Fibroblast of lung (primary cell): ENCODE results near the gene CIART. TPM values are rescaled to one million over a fixed set of nuclear protein-coding genes. Genes with fewer than 3 reads are reported as not detected.

Experiments used
- DNase-seq, 2 donors: peaks; one replicate each; pipeline versions ENCODE4 v3.0.0 to v3.0.0-alpha.2; 2010; ENCODE audit warnings: low read depth in 2 of 2
- H2AFZ ChIP-seq: 2 replicates; pipeline ENCODE4 v1.5.1; 2012; ENCODE audit warnings: low read length, control low read depth, inconsistent platforms
- H3K27ac ChIP-seq: 2 replicates; pipeline ENCODE4 v1.5.1; 2011; ENCODE audit warnings: low read length, control low read depth; ENCODE audit not compliant: insufficient read depth
- H3K27me3 ChIP-seq: 2 replicates; pipeline ENCODE4 v1.5.1; 2011; ENCODE audit warnings: mild to moderate bottlenecking, low read length; ENCODE audit not compliant: control insufficient read depth, insufficient read depth
- H3K36me3 ChIP-seq: 2 replicates; pipeline ENCODE4 v1.5.1; 2011; ENCODE audit warnings: low read length; ENCODE audit not compliant: control insufficient read depth, insufficient read depth
- H3K4me1 ChIP-seq: 2 replicates; pipeline ENCODE4 v1.5.1; 2011; ENCODE audit warnings: low read length; ENCODE audit not compliant: control insufficient read depth, insufficient read depth; ENCODE audit errors: extremely low read depth
- H3K4me2 ChIP-seq: 2 replicates; pipeline ENCODE4 v1.5.1; 2011; ENCODE audit warnings: low read length, control low read depth; ENCODE audit not compliant: insufficient read depth; ENCODE audit errors: extremely low read depth
- H3K4me3 ChIP-seq, 4 experiments: fragments of 200-600 bp in 1 of 4; sonication (generic) in 1 of 4; replicated peaks in 1 of 4; 2 replicates each; pipeline ENCODE4 v1.5.1; 2011 to 2016; ENCODE audit warnings: low read length in 4 of 4, low read depth in 3 of 4, mild to moderate bottlenecking in 3 of 4, control low read depth in 2 of 4, inconsistent platforms in 1 of 4, mixed read lengths in 1 of 4; ENCODE audit not compliant: insufficient read depth in 1 of 4; ENCODE audit errors: control extremely low read depth in 1 of 4
- H3K79me2 ChIP-seq: 2 replicates; pipeline ENCODE4 v1.5.1; 2012; ENCODE audit warnings: mild to moderate bottlenecking, low read length, inconsistent platforms; ENCODE audit not compliant: control insufficient read depth, insufficient read depth
- H3K9ac ChIP-seq: 2 replicates; pipeline ENCODE4 v1.5.1; 2011; ENCODE audit warnings: mild to moderate bottlenecking, low read length, control low read depth; ENCODE audit not compliant: insufficient read depth
- H3K9me3 ChIP-seq: 2 replicates; pipeline ENCODE4 v1.5.1; 2012; ENCODE audit warnings: low read depth, low read length; ENCODE audit not compliant: control insufficient read depth, insufficient read depth
- H4K20me1 ChIP-seq: 2 replicates; pipeline ENCODE4 v1.5.1; 2011; ENCODE audit warnings: low read length; ENCODE audit not compliant: control insufficient read depth, insufficient read depth; ENCODE audit errors: extremely low read depth
- CTCF ChIP-seq, 2 donors: IDR thresholded peaks in 1 of 2; conservative IDR thresholded peaks in 1 of 2; 1 replicate in 1 of 2; 2 replicates in 1 of 2; pipeline ENCODE4 v1.5.1; 2011 to 2012; ENCODE audit warnings: low read length in 2 of 2, control low read depth in 1 of 2, inconsistent platforms in 1 of 2, low read depth in 1 of 2, mild to moderate bottlenecking in 1 of 2
- EZH2 ChIP-seq: IDR thresholded peaks from 2 replicates; pipeline ENCODE4 v1.5.1; 2012; ENCODE audit warnings: low read length, control low read depth, mild to moderate bottlenecking; ENCODE audit errors: missing control alignments
- polyA plus RNA-seq, 2 donors: library from polyadenylated mRNA; depleted of rRNA in 1 of 2; stranded (reverse) in 1 of 2; unstranded in 1 of 2; fragments of >200 nt; gene quantifications; 2 replicates each; pipeline ENCODE4 v1.2.1, GENCODE V29; 2011 to 2012; ENCODE audit warnings: missing spikeins in 1 of 2
- total RNA-seq: library from RNA; depleted of rRNA; stranded (reverse); fragments of >200 nt; gene quantifications from 2 replicates; pipeline ENCODE4 v1.2.1, GENCODE V29; 2014

Gene CIART
- total and polyA plus RNA-seq, 2 donors (not counting 1 experiment from before 2014, with no cell fraction given) = 10.4 to 15.3 TPM

GRCh38 chr1:150256198-150256553, 26.2 kb upstream of the CIART start:
- no peaks in the 10 kb centered on the region for H4K20me1 ChIP-seq
- no peak for TF ChIP-seq CTCF (conservative IDR thresholded peaks at IDR 0.05 in 1 of 2, IDR thresholded peaks at IDR 0.05 in 1 of 2; ENCODE audit: low read depth in 1 of 2, low read length in 2 of 2)
- no peak for TF ChIP-seq EZH2
- no peak overlapping the region for H3K27ac ChIP-seq
- H3K4me1 ChIP-seq = peaks cover 9% of the 10 kb centered on the region
- H3K27me3 ChIP-seq = peaks cover 22% of the 10 kb centered on the region
- no peaks in the 10 kb centered on the region for H3K79me2 ChIP-seq
- H3K9me3 ChIP-seq = no peaks in the 10 kb centered on the region
- H2AFZ ChIP-seq = peak overlapping the region; percentile 44
- no peaks in the 10 kb centered on the region for H3K36me3 ChIP-seq
- H3K4me2 ChIP-seq = peak overlapping the region; percentile 77
- H3K4me3 ChIP-seq = peak overlapping the region in 1 of 4 experiments; percentile 2
- no peak for DNase-seq
- H3K9ac ChIP-seq = no peak overlapping the region

GRCh38 chr1:150256554-150257341, 25.6 kb upstream of the CIART start:
- Histone ChIP-seq H3K9ac (no peak overlapping the region), H3K4me2 (peak overlapping the region; percentile 77), H3K36me3 (no peaks in the 10 kb centered on the region), H2AFZ (peak overlapping the region; percentile 44), H4K20me1 (no peaks in the 10 kb centered on the region), H3K9me3 (no peaks in the 10 kb centered on the region), H3K27me3 (peaks cover 22% of the 10 kb centered on the region), H3K27ac (no peak overlapping the region), H3K4me1 (peaks cover 9% of the 10 kb centered on the region), H3K4me3 (peak overlapping the region in 1 of 4 experiments; percentile 2), H3K79me2 (no peaks in the 10 kb centered on the region)
- TF ChIP-seq EZH2 (no peak), CTCF (conservative IDR thresholded peaks at IDR 0.05 in 1 of 2, IDR thresholded peaks at IDR 0.05 in 1 of 2; ENCODE audit: low read depth in 1 of 2, low read length in 2 of 2) (no peak)
- peak in 1 of 2 donors; percentile 23 for DNase-seq

- Histone ChIP-seq H3K27me3 (peaks cover 22% of the 10 kb centered on the region), H4K20me1 (no peaks in the 10 kb centered on the region), H3K4me1 (peaks cover 9% of the 10 kb centered on the region), H3K9ac (no peak within 1 kb of the TSS), H3K9me3 (no peaks in the 10 kb centered on the region), H3K4me3 (no peak within 1 kb of the TSS), H3K4me2 (peak within 1 kb of the TSS; percentile 77), H3K36me3 (no peaks in the 10 kb centered on the region), H3K79me2 (no peaks in the 10 kb centered on the region), H2AFZ (peak within 1 kb of the TSS; percentile 44), H3K27ac (no peak within 1 kb of the TSS)
- TF ChIP-seq CTCF (conservative IDR thresholded peaks at IDR 0.05 in 1 of 2, IDR thresholded peaks at IDR 0.05 in 1 of 2; ENCODE audit: low read depth in 1 of 2, low read length in 2 of 2) (no peak), EZH2 (no peak)
- DNase-seq = peak in 1 of 2 donors; percentile 33
These were observed 24.4 kb upstream of the CIART start, which contains the start of gene CA14 for GRCh38 chr1:150257624-150258585. TSS of gene CA14 (plus strand) at chr1:150257774. CDS start at chr1:150258129, 355 bp downstream.
